ENCODE measurements around the gene EMP1. TPM values are rescaled to one million over a fixed set of nuclear protein-coding genes. Genes with fewer than 3 reads are reported as not detected.

EMP1 gene
- total and polyA plus RNA-seq, 9 of the 15 experiments (the other 6 are each of a cell fraction or from before 2014, with no cell fraction given), result 0.10 to 0.60 TPM; not detected in 7

- Histone ChIP-seq H3K4me3 (no peak overlapping the region), H2AFZ (ENCODE audit: low read depth, low read length) (no peak overlapping the region), H3K9ac (ENCODE audit: insufficient read depth in 1 of 2, low read depth in 2 of 2, low read length in 2 of 2) (no peak overlapping the region), H4K20me1 (replicated peaks; ENCODE audit: control insufficient read depth, insufficient read depth, low read length) (no peaks in the 10 kb centered on the region), H3K4me1 (replicated peaks in 1 of 2; ENCODE audit: control insufficient read depth in 2 of 2, insufficient read depth in 2 of 2, low read length in 2 of 2) (no peaks in the 10 kb centered on the region), H3K27me3 (ENCODE audit: control insufficient read depth in 2 of 2, insufficient read depth in 2 of 2, low read length in 2 of 2) (peaks cover 0 to 11% of the 10 kb centered on the region in 2 experiments; a peak in 1 of 5 replicates), H3K9me1 (ENCODE audit: control insufficient read depth, insufficient read depth, low read length) (no peaks in the 10 kb centered on the region), H3K4me2 (ENCODE audit: insufficient read depth, low read length) (no peak overlapping the region), H3K9me3 (replicated peaks; ENCODE audit: control insufficient read depth, insufficient read depth, low read depth, low read length) (no peaks in the 10 kb centered on the region), H3K79me2 (ENCODE audit: control insufficient read depth, insufficient read depth, low read length) (no peaks in the 10 kb centered on the region), H3K27ac (ENCODE audit: extremely low read depth, low read depth, low read length) (no peak overlapping the region), H3K36me3 (ENCODE audit: control insufficient read depth, insufficient read depth, low read length) (no peaks in the 10 kb centered on the region)
- DNase-seq (ENCODE audit: extremely low read depth in 1 of 4, low spot score in 3 of 4), result no peak
- intact Hi-C loops (cut with micrococcal nuclease), result loop anchor here (5.0 kb wide), 2 partner anchors 228 to 423 kb away; partner anchors contain the start of gene APOLD1
- BruUV-seq (replicated peaks), result no TSS peak
- no peak for FAIRE-seq
- ATAC-seq, result no peak
- ChIA-PET POLR2A (interaction anchor here (0.6 kb wide), 2 partner anchors 9 to 1767 kb away, joined by 3 to 4 read pairs; no protein-coding TSS in a partner anchor), CTCF (ENCODE audit: low intra/inter-chr PET ratio) (interaction anchor here (1.4 kb wide), 1 partner anchor 294 kb away, joined by 5 read pairs; no protein-coding TSS in a partner anchor)
- in situ Hi-C loops (cut with MboI), result loop anchor here (5.0 to 25.0 kb wide), 2 partner anchors 198 to 293 kb away; partner anchors contain the start of gene HEBP1
- 0% methylated on average over 4 of the region's 4 CpGs for WGBS (ENCODE audit: insufficient coverage, low coverage, missing lambda C conversion rate)
- TF ChIP-seq MLLT1 (IDR thresholded peaks at IDR 0.05) (no peak), ZNF436 (CRISPR knock-in tag; IDR thresholded peaks at IDR 0.05) (no peak), ZBTB1 (CRISPR knock-in tag; IDR thresholded peaks at IDR 0.05; ENCODE audit: borderline replicate concordance, low read depth) (no peak), CHD4 (IDR thresholded peaks at IDR 0.05; ENCODE audit: insufficient read depth, insufficient replicate concordance, low read depth, low read length, poor library complexity, severe bottlenecking) (no peak), ZNF609 (CRISPR knock-in tag; IDR thresholded peaks at IDR 0.05; ENCODE audit: borderline replicate concordance) (no peak), ZNF280A (IDR thresholded peaks at IDR 0.05; ENCODE audit: low read depth, partially characterized antibody) (no peak), HMG20A (CRISPR knock-in tag; conservative IDR thresholded peaks at IDR 0.05) (no peak)
Observed at GRCh38 chr12:13210236-13211190, 14.0 kb downstream of the EMP1 start.
